Measurements from ENCODE around the gene DGKG.

DNA sequence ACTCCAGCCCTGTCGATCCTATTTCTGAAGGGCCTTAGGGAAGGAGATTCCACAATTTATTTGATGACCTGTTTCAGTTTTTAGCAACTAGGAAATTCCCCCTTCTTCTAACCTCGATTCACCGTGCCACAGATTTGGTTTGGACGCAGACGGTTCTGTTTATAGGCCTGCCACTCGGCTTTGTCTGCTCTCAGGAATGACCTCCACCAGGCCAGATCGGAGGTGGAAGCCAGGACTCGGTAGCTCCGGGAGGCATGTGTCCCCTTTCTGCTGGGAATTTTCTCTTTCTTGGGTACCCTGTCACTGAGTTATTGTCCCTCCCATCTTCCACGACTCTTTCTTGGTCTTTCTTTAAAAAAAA is 167.6 kb downstream of the DGKG start:
- TF ChIP-seq, protein P1, sequence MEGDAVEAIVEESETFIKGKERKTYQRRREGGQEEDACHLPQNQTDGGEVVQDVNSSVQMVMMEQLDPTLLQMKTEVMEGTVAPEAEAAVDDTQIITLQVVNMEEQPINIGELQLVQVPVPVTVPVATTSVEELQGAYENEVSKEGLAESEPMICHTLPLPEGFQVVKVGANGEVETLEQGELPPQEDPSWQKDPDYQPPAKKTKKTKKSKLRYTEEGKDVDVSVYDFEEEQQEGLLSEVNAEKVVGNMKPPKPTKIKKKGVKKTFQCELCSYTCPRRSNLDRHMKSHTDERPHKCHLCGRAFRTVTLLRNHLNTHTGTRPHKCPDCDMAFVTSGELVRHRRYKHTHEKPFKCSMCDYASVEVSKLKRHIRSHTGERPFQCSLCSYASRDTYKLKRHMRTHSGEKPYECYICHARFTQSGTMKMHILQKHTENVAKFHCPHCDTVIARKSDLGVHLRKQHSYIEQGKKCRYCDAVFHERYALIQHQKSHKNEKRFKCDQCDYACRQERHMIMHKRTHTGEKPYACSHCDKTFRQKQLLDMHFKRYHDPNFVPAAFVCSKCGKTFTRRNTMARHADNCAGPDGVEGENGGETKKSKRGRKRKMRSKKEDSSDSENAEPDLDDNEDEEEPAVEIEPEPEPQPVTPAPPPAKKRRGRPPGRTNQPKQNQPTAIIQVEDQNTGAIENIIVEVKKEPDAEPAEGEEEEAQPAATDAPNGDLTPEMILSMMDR (IDR thresholded peaks at IDR 0.05), result no peak
- no peak for TF ChIP-seq POLR2A (IDR thresholded peaks at IDR 0.05)

Measured in Peyer's patch (tissue), 4 donors.